Loucy (cell line): ENCODE results near the gene IL17F.

Experiments used
- H2AFZ ChIP-seq: fragments of 200-600 bp; sonication (generic); 2 replicates; pipeline ENCODE4 v1.6.0; 2016; ENCODE audit warnings: antibody characterized with exemption, mild to moderate bottlenecking, low read length, moderate library complexity
- H3F3A ChIP-seq: fragments of 200-600 bp; 2 replicates; pipeline ENCODE4 v1.6.0; 2016; ENCODE audit warnings: antibody characterized with exemption, low read depth, mild to moderate bottlenecking
- H3K27me3 ChIP-seq: fragments of 200-600 bp; sonication (generic); 2 replicates; pipeline ENCODE4 v1.6.1; 2014; ENCODE audit warnings: low read length, mild to moderate bottlenecking; ENCODE audit not compliant: insufficient read depth, poor library complexity, severe bottlenecking
- H3K36me3 ChIP-seq: fragments of 200-600 bp; sonication (generic); 2 replicates; pipeline ENCODE4 v1.6.1; 2016; ENCODE audit warnings: low read length; ENCODE audit not compliant: insufficient read depth
- H3K4me1 ChIP-seq: fragments of 200-600 bp; sonication (generic); 2 replicates; pipeline ENCODE4 v1.5.1; 2014; ENCODE audit warnings: low read length, mild to moderate bottlenecking; ENCODE audit not compliant: insufficient read depth, poor library complexity, severe bottlenecking
- H3K4me2 ChIP-seq: fragments of 200-600 bp; sonication (generic); 2 replicates; pipeline ENCODE4 v1.6.0; 2014; ENCODE audit warnings: antibody characterized with exemption, low read length, low read depth, mild to moderate bottlenecking; ENCODE audit not compliant: poor library complexity, severe bottlenecking
- H3K4me3 ChIP-seq: fragments of 200-600 bp; sonication (generic); 2 replicates; pipeline ENCODE4 v1.5.1; 2014; ENCODE audit warnings: low read length, mild to moderate bottlenecking, mixed read lengths; ENCODE audit not compliant: poor library complexity, severe bottlenecking
- H3K79me2 ChIP-seq: fragments of 200-600 bp; sonication (generic); 2 replicates; pipeline ENCODE4 v1.6.1; 2014; ENCODE audit warnings: low read length; ENCODE audit not compliant: insufficient read depth
- H3K9ac ChIP-seq: fragments of 200-600 bp; sonication (generic); 2 replicates; pipeline ENCODE4 v1.6.0; 2014; ENCODE audit warnings: mild to moderate bottlenecking, low read depth, low read length, moderate library complexity; ENCODE audit not compliant: poor library complexity, severe bottlenecking
- H3K9me2 ChIP-seq: fragments of 200-600 bp; sonication (generic); replicated peaks from 2 replicates; pipeline ENCODE4 v1.6.1; 2016; ENCODE audit warnings: low read depth, low read length, mixed read lengths
- H3K9me3 ChIP-seq: fragments of 200-600 bp; sonication (generic); 2 replicates; pipeline ENCODE4 v1.6.1; 2014; ENCODE audit warnings: mild to moderate bottlenecking, antibody characterized with exemption, low read length, low read depth; ENCODE audit not compliant: insufficient read depth
- H4K20me1 ChIP-seq: fragments of 200-600 bp; sonication (generic); 2 replicates; pipeline ENCODE4 v1.6.0; 2014; ENCODE audit warnings: antibody characterized with exemption, low read length, mild to moderate bottlenecking; ENCODE audit not compliant: insufficient read depth, poor library complexity, severe bottlenecking
- CTCF ChIP-seq: fragments of 200-600 bp; sonication (generic); conservative IDR thresholded peaks from 2 replicates; pipeline ENCODE4 v1.5.1; 2014; ENCODE audit warnings: mild to moderate bottlenecking, antibody characterized with exemption, low read length
- EZH2phosphoT487 ChIP-seq: fragments of 200-600 bp; IDR thresholded peaks from 2 replicates; pipeline ENCODE4 v1.6.1; 2018; ENCODE audit warnings: antibody characterized with exemption, mild to moderate bottlenecking, moderate library complexity, borderline replicate concordance

The IL17F gene

GRCh38 chr6:52255434-52255833 is 11.1 kb upstream of the IL17F start:
- H3K4me1 ChIP-seq: peaks cover 4% of the 10 kb centered on the region
- no peaks in the 10 kb centered on the region for H3K9me2 ChIP-seq
- no peaks in the 10 kb centered on the region for H4K20me1 ChIP-seq
- no peak overlapping the region for H3K4me2 ChIP-seq
- H2AFZ ChIP-seq: no peak overlapping the region
- no peak overlapping the region for H3K4me3 ChIP-seq
- no peaks in the 10 kb centered on the region for H3K36me3 ChIP-seq
- no peaks in the 10 kb centered on the region for H3K27me3 ChIP-seq
- no peak for TF ChIP-seq EZH2phosphoT487
- TF ChIP-seq CTCF: no peak
- H3K9ac ChIP-seq: no peak overlapping the region
- H3F3A ChIP-seq: no peaks in the 10 kb centered on the region
- no peaks in the 10 kb centered on the region for H3K79me2 ChIP-seq
- H3K9me3 ChIP-seq: no peaks in the 10 kb centered on the region

- no peaks in the 10 kb centered on the region for H3K79me2 ChIP-seq
- no peaks in the 10 kb centered on the region for H3F3A ChIP-seq
- H4K20me1 ChIP-seq: no peaks in the 10 kb centered on the region
- peaks cover 10% of the 10 kb centered on the region for H3K4me1 ChIP-seq
- H3K9ac ChIP-seq: no peak overlapping the region
- no peak overlapping the region for H3K4me3 ChIP-seq
- TF ChIP-seq EZH2phosphoT487 (no peak), CTCF (no peak)
- no peak overlapping the region for H3K4me2 ChIP-seq
- no peaks in the 10 kb centered on the region for H3K36me3 ChIP-seq
- no peaks in the 10 kb centered on the region for H3K9me3 ChIP-seq
- no peak overlapping the region for H2AFZ ChIP-seq
- H3K9me2 ChIP-seq: no peaks in the 10 kb centered on the region
- no peaks in the 10 kb centered on the region for H3K27me3 ChIP-seq
Measured at GRCh38 chr6:52254731-52255378, 10.6 kb upstream of the IL17F start.

GRCh38 chr6:52253494-52253893 is 9.2 kb upstream of the IL17F start:
- Histone ChIP-seq H3F3A (no peaks in the 10 kb centered on the region), H3K4me1 (peaks cover 22% of the 10 kb centered on the region), H3K9me3 (no peaks in the 10 kb centered on the region), H3K9me2 (no peaks in the 10 kb centered on the region), H3K27me3 (no peaks in the 10 kb centered on the region), H3K4me3 (no peak overlapping the region), H3K4me2 (no peak overlapping the region), H3K9ac (no peak overlapping the region), H3K79me2 (no peaks in the 10 kb centered on the region), H2AFZ (no peak overlapping the region), H3K36me3 (no peaks in the 10 kb centered on the region), H4K20me1 (no peaks in the 10 kb centered on the region)
- TF ChIP-seq CTCF (no peak), EZH2phosphoT487 (no peak)
